ENCODE data around the gene MAPKAPK3.

Gene MAPKAPK3

GRCh38 chr3:50695031-50695430, 78.1 kb downstream of the MAPKAPK3 start:
- Histone ChIP-seq H4K20me1 (ENCODE audit: insufficient read depth, low read length, poor library complexity, severe bottlenecking) (no peaks in the 10 kb centered on the region), H3F3A (ENCODE audit: low read depth) (no peaks in the 10 kb centered on the region), H3K4me1 (ENCODE audit: insufficient read depth, low read length, poor library complexity, severe bottlenecking) (no peaks in the 10 kb centered on the region), H3K4me3 (ENCODE audit: low read length, poor library complexity, severe bottlenecking) (no peak overlapping the region), H3K36me3 (ENCODE audit: insufficient read depth, low read length) (no peaks in the 10 kb centered on the region), H2AFZ (ENCODE audit: low read length) (no peak overlapping the region), H3K9me2 (replicated peaks; ENCODE audit: low read depth, low read length) (no peaks in the 10 kb centered on the region), H3K9me3 (ENCODE audit: insufficient read depth, low read depth, low read length) (no peaks in the 10 kb centered on the region; the same call in 1 of the 2 replicates), H3K4me2 (ENCODE audit: low read depth, low read length, poor library complexity, severe bottlenecking) (no peak overlapping the region), H3K79me2 (ENCODE audit: insufficient read depth, low read length) (no peaks in the 10 kb centered on the region), H3K27me3 (ENCODE audit: insufficient read depth, low read length, poor library complexity, severe bottlenecking) (no peaks in the 10 kb centered on the region), H3K9ac (ENCODE audit: low read depth, low read length, poor library complexity, severe bottlenecking) (no peak overlapping the region)
- TF ChIP-seq, protein P1, sequence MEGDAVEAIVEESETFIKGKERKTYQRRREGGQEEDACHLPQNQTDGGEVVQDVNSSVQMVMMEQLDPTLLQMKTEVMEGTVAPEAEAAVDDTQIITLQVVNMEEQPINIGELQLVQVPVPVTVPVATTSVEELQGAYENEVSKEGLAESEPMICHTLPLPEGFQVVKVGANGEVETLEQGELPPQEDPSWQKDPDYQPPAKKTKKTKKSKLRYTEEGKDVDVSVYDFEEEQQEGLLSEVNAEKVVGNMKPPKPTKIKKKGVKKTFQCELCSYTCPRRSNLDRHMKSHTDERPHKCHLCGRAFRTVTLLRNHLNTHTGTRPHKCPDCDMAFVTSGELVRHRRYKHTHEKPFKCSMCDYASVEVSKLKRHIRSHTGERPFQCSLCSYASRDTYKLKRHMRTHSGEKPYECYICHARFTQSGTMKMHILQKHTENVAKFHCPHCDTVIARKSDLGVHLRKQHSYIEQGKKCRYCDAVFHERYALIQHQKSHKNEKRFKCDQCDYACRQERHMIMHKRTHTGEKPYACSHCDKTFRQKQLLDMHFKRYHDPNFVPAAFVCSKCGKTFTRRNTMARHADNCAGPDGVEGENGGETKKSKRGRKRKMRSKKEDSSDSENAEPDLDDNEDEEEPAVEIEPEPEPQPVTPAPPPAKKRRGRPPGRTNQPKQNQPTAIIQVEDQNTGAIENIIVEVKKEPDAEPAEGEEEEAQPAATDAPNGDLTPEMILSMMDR (conservative IDR thresholded peaks at IDR 0.05; ENCODE audit: low read length), result no peak
- TF ChIP-seq EZH2phosphoT487 (IDR thresholded peaks at IDR 0.05; ENCODE audit: borderline replicate concordance), result no peak

- Histone ChIP-seq H3K27me3 (ENCODE audit: insufficient read depth, low read length, poor library complexity, severe bottlenecking) (no peaks in the 10 kb centered on the region), H3K4me2 (ENCODE audit: low read depth, low read length, poor library complexity, severe bottlenecking) (no peak overlapping the region), H3K79me2 (ENCODE audit: insufficient read depth, low read length) (no peaks in the 10 kb centered on the region), H3K9ac (ENCODE audit: low read depth, low read length, poor library complexity, severe bottlenecking) (no peak overlapping the region), H2AFZ (ENCODE audit: low read length) (no peak overlapping the region), H3K4me1 (ENCODE audit: insufficient read depth, low read length, poor library complexity, severe bottlenecking) (no peaks in the 10 kb centered on the region), H3K9me2 (replicated peaks; ENCODE audit: low read depth, low read length) (no peaks in the 10 kb centered on the region), H3F3A (ENCODE audit: low read depth) (no peaks in the 10 kb centered on the region), H3K36me3 (ENCODE audit: insufficient read depth, low read length) (no peaks in the 10 kb centered on the region), H4K20me1 (ENCODE audit: insufficient read depth, low read length, poor library complexity, severe bottlenecking) (no peaks in the 10 kb centered on the region), H3K9me3 (ENCODE audit: insufficient read depth, low read depth, low read length) (no peaks in the 10 kb centered on the region; the same call in 1 of the 2 replicates), H3K4me3 (ENCODE audit: low read length, poor library complexity, severe bottlenecking) (no peak overlapping the region)
- TF ChIP-seq EZH2phosphoT487 (IDR thresholded peaks at IDR 0.05; ENCODE audit: borderline replicate concordance), result no peak
- TF ChIP-seq, protein P1 (conservative IDR thresholded peaks at IDR 0.05; ENCODE audit: low read length), result no peak
These were observed 79.3 kb downstream of the MAPKAPK3 start for GRCh38 chr3:50696276-50696675.

DNA sequence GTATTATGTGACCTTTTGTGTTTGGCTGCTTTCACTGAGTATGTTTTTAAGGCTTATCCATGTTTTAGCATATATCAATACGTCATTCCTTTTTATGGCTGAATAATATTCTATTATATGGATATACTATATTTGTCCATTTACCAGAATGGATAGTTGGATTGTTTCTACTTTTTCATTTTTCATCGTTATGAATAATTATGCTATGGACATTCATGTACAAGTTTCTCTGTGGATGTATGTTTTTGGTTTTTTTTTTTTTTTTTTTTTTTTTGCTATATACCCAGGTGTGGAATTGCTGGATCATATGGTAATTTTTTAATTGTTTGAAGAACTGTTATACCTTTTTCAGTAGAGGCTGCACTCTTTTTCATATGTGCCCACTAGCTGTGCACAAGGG, 81.3 kb downstream of the MAPKAPK3 start:
- Histone ChIP-seq H3F3A (ENCODE audit: low read depth) (no peaks in the 10 kb centered on the region), H3K9ac (ENCODE audit: low read depth, low read length, poor library complexity, severe bottlenecking) (no peak overlapping the region), H3K9me2 (replicated peaks; ENCODE audit: low read depth, low read length) (no peaks in the 10 kb centered on the region), H3K4me1 (ENCODE audit: insufficient read depth, low read length, poor library complexity, severe bottlenecking) (no peaks in the 10 kb centered on the region), H2AFZ (ENCODE audit: low read length) (no peak overlapping the region), H3K79me2 (ENCODE audit: insufficient read depth, low read length) (no peaks in the 10 kb centered on the region), H4K20me1 (ENCODE audit: insufficient read depth, low read length, poor library complexity, severe bottlenecking) (no peaks in the 10 kb centered on the region), H3K36me3 (ENCODE audit: insufficient read depth, low read length) (no peaks in the 10 kb centered on the region), H3K4me3 (ENCODE audit: low read length, poor library complexity, severe bottlenecking) (no peak overlapping the region), H3K4me2 (ENCODE audit: low read depth, low read length, poor library complexity, severe bottlenecking) (no peak overlapping the region), H3K9me3 (ENCODE audit: insufficient read depth, low read depth, low read length) (no peaks in the 10 kb centered on the region; the same call in 1 of the 2 replicates), H3K27me3 (ENCODE audit: insufficient read depth, low read length, poor library complexity, severe bottlenecking) (no peaks in the 10 kb centered on the region)
- TF ChIP-seq EZH2phosphoT487 (IDR thresholded peaks at IDR 0.05; ENCODE audit: borderline replicate concordance), result no peak
- TF ChIP-seq, protein P1 (conservative IDR thresholded peaks at IDR 0.05; ENCODE audit: low read length), result no peak
